ENCODE data around the gene ZNF598.

Gene ZNF598

DNA sequence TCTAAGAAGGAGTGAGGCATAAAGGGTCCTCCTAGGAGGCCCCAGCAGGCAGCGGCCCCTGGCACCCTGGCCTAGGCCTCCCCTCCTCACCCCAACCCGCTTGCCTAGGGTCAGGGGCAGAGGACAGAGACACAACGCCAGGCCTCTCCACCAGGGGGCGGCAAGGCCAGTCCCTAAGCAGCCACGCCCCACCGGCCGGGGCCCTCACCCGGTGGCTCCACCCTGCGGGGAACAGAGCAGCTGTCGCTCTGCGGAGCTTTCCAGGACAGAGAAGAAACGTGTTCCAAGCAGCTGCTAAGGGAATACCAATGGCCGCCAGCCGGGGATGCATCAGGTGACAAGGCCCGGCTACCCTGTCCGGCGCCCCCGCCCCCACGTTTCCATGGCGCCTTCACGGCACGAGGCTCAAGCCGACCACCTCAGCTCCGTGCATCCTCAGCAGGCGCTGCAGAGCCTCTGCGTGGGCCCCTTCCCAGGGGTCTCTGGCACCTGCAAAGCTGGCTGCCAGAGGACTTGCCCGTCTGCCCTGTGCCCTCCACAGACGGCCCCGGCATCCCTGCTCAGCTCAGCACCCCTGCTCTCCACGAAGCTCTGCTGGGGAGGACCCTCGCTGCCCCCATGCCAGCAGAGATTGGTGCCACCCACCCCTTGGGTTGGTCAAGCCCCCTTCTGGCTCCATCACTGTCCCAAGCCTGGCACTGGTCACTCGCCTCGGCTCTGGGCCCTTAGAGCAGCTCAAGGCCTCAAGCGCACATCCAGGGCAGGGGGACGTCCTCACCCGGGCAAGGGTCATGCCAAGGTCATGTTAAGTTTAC is 5.6 kb downstream of the ZNF598 start (continued):
- TF ChIP-seq ZEB2 (tag by site-specific recombination; IDR thresholded peaks at IDR 0.05): peak; percentile 77
- TF ChIP-seq ZNF335 (tag by site-specific recombination; conservative IDR thresholded peaks at IDR 0.05): peak; percentile 54
- TF ChIP-seq ZNF433 (tag by site-specific recombination; IDR thresholded peaks at IDR 0.05; ENCODE audit: low read depth): no peak
- TF ChIP-seq ZNF76 (tag by site-specific recombination; IDR thresholded peaks at IDR 0.05; ENCODE audit: borderline replicate concordance, low read depth): no peak
- peak; percentile 78 for TF ChIP-seq ZBTB17 (tag by site-specific recombination; IDR thresholded peaks at IDR 0.05)
- no peak for TF ChIP-seq ZNF266 (tag by site-specific recombination; IDR thresholded peaks at IDR 0.05; ENCODE audit: low read depth)
- no peak for TF ChIP-seq HOXD13 (CRISPR knock-in tag; IDR thresholded peaks at IDR 0.05; ENCODE audit: borderline replicate concordance)
- TF ChIP-seq RBAK (tag by site-specific recombination; IDR thresholded peaks at IDR 0.05): no peak
- no peak for TF ChIP-seq ZNF585B (tag by site-specific recombination; IDR thresholded peaks at IDR 0.05)
- no peak for TF ChIP-seq ZNF169 (tag by site-specific recombination; IDR thresholded peaks at IDR 0.05)
- no peak for TF ChIP-seq ZNF138 (tag by site-specific recombination; IDR thresholded peaks at IDR 0.05; ENCODE audit: borderline replicate concordance)
- no peak for TF ChIP-seq ZNF792 (tag by site-specific recombination; IDR thresholded peaks at IDR 0.05)
- peak; percentile 91 for TF ChIP-seq ZNF660 (tag by site-specific recombination; IDR thresholded peaks at IDR 0.05)
- peak; percentile 29; the same call in 1 of the 2 replicates for TF ChIP-seq SCRT1 (tag by site-specific recombination; IDR thresholded peaks at IDR 0.05; ENCODE audit: borderline replicate concordance)
- no peak for TF ChIP-seq ZNF223 (tag by site-specific recombination; IDR thresholded peaks at IDR 0.05)
- no peak for TF ChIP-seq ZNF48 (tag by site-specific recombination; IDR thresholded peaks at IDR 0.05)
- TF ChIP-seq ZBTB1 (tag by site-specific recombination; IDR thresholded peaks at IDR 0.05): no peak
- TF ChIP-seq, protein P1, sequence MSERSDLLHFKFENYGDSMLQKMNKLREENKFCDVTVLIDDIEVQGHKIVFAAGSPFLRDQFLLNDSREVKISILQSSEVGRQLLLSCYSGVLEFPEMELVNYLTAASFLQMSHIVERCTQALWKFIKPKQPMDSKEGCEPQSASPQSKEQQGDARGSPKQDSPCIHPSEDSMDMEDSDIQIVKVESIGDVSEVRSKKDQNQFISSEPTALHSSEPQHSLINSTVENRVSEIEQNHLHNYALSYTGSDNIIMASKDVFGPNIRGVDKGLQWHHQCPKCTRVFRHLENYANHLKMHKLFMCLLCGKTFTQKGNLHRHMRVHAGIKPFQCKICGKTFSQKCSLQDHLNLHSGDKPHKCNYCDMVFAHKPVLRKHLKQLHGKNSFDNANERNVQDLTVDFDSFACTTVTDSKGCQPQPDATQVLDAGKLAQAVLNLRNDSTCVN (tag by site-specific recombination; optimal IDR thresholded peaks at IDR 0.05): no peak
- peak; percentile 67 for TF ChIP-seq SP7 (tag by site-specific recombination; IDR thresholded peaks at IDR 0.05)
- no peak for TF ChIP-seq GFI1B (tag by site-specific recombination; IDR thresholded peaks at IDR 0.05)
- no peak for TF ChIP-seq ZNF549 (tag by site-specific recombination; IDR thresholded peaks at IDR 0.05)
- TF ChIP-seq ZNF112 (tag by site-specific recombination; IDR thresholded peaks at IDR 0.05): no peak
- TF ChIP-seq ZBTB11 (tag by site-specific recombination; conservative IDR thresholded peaks at IDR 0.05; ENCODE audit: low read depth): peak; percentile 33; the same call in 1 of the 2 replicates
- TF ChIP-seq ZNF544 (tag by site-specific recombination; IDR thresholded peaks at IDR 0.05): no peak
- peak; percentile 37; the same call in 1 of the 2 replicates for TF ChIP-seq ZNF2 (tag by site-specific recombination; IDR thresholded peaks at IDR 0.05)
- TF ChIP-seq ZNF530 (tag by site-specific recombination; IDR thresholded peaks at IDR 0.05; ENCODE audit: low read depth): no peak
- TF ChIP-seq REST (tag by site-specific recombination; IDR thresholded peaks at IDR 0.05): peak; percentile 53; the same call in 1 of the 2 replicates
- TF ChIP-seq ZNF561 (tag by site-specific recombination; IDR thresholded peaks at IDR 0.05; ENCODE audit: borderline replicate concordance): peak; percentile 69; the same call in 1 of the 2 replicates
- TF ChIP-seq, protein P2, sequence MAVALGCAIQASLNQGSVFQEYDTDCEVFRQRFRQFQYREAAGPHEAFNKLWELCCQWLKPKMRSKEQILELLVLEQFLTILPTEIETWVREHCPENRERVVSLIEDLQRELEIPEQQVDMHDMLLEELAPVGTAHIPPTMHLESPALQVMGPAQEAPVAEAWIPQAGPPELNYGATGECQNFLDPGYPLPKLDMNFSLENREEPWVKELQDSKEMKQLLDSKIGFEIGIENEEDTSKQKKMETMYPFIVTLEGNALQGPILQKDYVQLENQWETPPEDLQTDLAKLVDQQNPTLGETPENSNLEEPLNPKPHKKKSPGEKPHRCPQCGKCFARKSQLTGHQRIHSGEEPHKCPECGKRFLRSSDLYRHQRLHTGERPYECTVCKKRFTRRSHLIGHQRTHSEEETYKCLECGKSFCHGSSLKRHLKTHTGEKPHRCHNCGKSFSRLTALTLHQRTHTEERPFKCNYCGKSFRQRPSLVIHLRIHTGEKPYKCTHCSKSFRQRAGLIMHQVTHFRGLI (tag by site-specific recombination; IDR thresholded peaks at IDR 0.05): peak; percentile 41; the same call in 1 of the 2 replicates
- no peak for TF ChIP-seq ZNF114 (tag by site-specific recombination; IDR thresholded peaks at IDR 0.05)
- TF ChIP-seq ZNF248 (tag by site-specific recombination; IDR thresholded peaks at IDR 0.05): no peak
